ENCODE results near the gene CALCR. TPM values are rescaled to one million over a fixed set of nuclear protein-coding genes. Genes with fewer than 3 reads are reported as not detected.

The CALCR gene
- total RNA-seq, 2 experiments from 2014 or later: not detected

DNA sequence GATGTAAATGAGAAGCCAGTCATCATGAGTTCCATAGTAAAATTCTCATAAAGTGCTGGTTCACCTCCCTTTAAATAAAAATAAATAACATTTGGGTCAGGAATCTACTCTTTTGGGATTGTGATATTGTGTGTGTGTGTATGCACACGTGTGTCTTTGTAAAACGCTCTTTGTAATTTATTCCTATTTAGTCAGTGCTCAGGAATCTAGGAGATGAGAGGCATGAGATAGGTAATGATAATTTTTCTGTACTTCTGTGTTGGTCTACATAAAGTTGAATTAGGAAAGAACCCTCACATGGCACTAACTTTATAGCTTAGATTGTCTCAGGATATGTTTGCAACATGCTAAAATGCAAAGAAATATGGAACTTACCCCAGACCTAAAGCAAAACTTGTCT lies 4.9 kb upstream of the CALCR start:
- no peak overlapping the region for H3K27ac Mint-ChIP-seq
- intact Hi-C loops (cut with micrococcal nuclease): no loop called here

DNA sequence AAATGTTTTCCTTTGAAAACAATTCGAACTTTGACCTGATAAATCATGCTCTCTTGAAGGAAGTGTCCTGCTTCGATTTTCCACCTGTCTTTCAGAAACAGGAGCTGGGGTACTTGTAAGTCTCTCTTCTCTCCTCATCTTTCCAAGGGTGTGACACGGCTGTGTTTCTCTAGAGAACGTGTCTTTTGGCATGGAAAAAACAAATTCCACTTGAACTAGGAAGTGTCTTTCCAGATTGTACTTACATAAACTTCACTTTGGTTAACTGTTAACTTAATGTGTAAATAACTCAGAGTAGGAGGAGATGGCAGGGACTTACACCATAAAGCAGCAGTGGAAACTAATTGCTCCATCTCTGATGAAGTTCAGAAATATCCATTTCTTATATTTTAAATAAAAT lies 4.2 kb upstream of the CALCR start:
- ATAC-seq (no peak), DNase-seq (no peak)
- POLR2A ChIA-PET: no interaction called here
- H3K27ac Mint-ChIP-seq: no peak overlapping the region
- intact Hi-C loops (cut with micrococcal nuclease): no loop called here
- CTCF ChIA-PET: no interaction called here
- no peaks in the 10 kb centered on the region for H3K36me3 Mint-ChIP-seq (ENCODE audit: low read depth)
- no peak overlapping the region for H3K4me3 Mint-ChIP-seq
- H3K27me3 Mint-ChIP-seq: peaks cover 26% of the 10 kb centered on the region
- TF ChIP-seq CTCF (IDR thresholded peaks at IDR 0.05): no peak
- H3K4me1 Mint-ChIP-seq (ENCODE audit: low read depth): no peaks in the 10 kb centered on the region
- no peaks in the 10 kb centered on the region for H3K9me3 Mint-ChIP-seq

More for the DNA sequence above, 4.9 kb upstream of the CALCR start:
- ATAC-seq (no peak), DNase-seq (no peak)
- TF ChIP-seq CTCF (IDR thresholded peaks at IDR 0.05): no peak
- Mint-ChIP-seq H3K27me3 (peaks cover 21% of the 10 kb centered on the region), H3K4me1 (ENCODE audit: low read depth) (no peaks in the 10 kb centered on the region), H3K36me3 (ENCODE audit: low read depth) (no peaks in the 10 kb centered on the region), H3K9me3 (no peaks in the 10 kb centered on the region), H3K4me3 (no peak overlapping the region)
- CTCF ChIA-PET: no interaction called here
- POLR2A ChIA-PET: no interaction called here

DNA sequence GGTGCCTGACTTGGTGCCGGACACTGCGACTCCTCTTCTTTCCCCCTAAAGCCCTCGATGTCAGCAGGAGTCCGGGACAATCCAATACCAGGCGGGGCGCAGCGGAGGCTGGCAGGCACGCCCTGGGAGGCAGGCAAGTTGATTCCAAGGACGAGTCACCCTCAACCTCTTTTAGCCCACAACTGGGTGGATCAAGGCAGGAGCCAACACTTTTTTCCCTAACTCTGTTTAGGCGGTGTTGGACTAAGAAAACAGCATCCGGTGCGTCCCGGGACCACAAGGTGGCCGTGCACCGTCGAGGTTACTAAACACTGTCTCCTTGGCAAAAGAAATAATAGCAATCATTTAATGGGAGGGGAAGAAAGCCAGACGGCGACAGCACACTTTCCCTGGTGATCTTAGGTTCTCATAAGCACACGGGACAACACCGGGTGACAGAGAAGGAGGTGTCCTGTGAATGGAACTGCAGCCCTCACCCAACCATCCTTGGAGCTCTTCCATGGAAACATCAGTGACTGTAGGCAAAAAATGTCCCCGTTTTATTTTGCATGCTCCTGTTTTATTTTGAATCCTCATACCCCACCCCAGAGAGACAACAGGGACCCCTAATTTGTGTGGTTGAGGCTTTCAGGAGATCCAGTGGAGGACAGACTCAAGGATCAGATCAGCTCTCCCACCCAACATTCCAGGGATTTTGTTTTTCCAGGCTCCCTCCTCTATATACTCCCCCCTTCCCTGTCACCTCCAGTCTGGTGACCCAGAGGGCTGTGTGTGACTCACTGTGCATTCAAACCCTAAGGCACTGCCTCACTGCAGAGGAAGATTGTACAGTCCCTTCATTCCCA lies 1.3 kb upstream of the CALCR start:
- ATAC-seq: no peak
- H3K4me3 Mint-ChIP-seq: no peak overlapping the region
- TF ChIP-seq CTCF (IDR thresholded peaks at IDR 0.05): no peak
- no peaks in the 10 kb centered on the region for H3K36me3 Mint-ChIP-seq (ENCODE audit: low read depth)
- intact Hi-C loops (cut with micrococcal nuclease): no loop called here
- H3K27ac Mint-ChIP-seq: no peak overlapping the region
- no peak for DNase-seq
- ChIA-PET POLR2A (no interaction called here), CTCF (no interaction called here)
- no peaks in the 10 kb centered on the region for H3K9me3 Mint-ChIP-seq
- peaks cover 29% of the 10 kb centered on the region for H3K27me3 Mint-ChIP-seq
- no peaks in the 10 kb centered on the region for H3K4me1 Mint-ChIP-seq (ENCODE audit: low read depth)

DNA sequence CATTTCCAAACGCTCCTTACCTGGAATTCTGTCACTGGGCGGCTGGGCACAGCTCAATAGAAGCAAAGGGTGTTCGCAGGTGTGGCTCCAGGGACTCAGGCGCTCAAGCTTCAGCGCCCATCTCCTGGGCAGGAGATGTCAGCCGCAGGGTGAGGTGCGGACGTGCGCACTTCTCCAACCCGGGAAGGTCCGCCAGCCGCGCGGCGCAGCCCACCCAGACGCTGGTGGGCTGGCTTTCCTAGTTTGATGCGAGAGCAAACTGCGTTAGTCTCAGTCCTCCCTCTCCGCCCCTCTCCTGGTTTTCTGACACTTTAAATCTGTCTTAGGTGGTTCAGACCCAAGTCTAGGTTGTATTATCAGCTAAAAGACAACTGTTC lies 267 bp downstream of the CALCR start:
- no peak for TF ChIP-seq CTCF (IDR thresholded peaks at IDR 0.05)
- H3K36me3 Mint-ChIP-seq (ENCODE audit: low read depth): no peaks in the 10 kb centered on the region
- H3K27me3 Mint-ChIP-seq: peaks cover 31% of the 10 kb centered on the region
- no peak for DNase-seq
- no peak overlapping the region for H3K27ac Mint-ChIP-seq
- H3K4me3 Mint-ChIP-seq: no peak overlapping the region
- ChIA-PET CTCF (no interaction called here), POLR2A (interaction anchor here (0.5 kb wide), 1 partner anchor 526 kb away, joined by 3 read pairs; no protein-coding TSS in a partner anchor)
- ATAC-seq: no peak
- no peaks in the 10 kb centered on the region for H3K4me1 Mint-ChIP-seq (ENCODE audit: low read depth)
- no peaks in the 10 kb centered on the region for H3K9me3 Mint-ChIP-seq
- intact Hi-C loops (cut with micrococcal nuclease): no loop called here

- intact Hi-C loops (cut with micrococcal nuclease): no loop called here
- H3K27ac Mint-ChIP-seq: no peak overlapping the region
- DNase-seq (no peak), ATAC-seq (no peak)
- CTCF ChIA-PET: no interaction called here
- H3K4me3 Mint-ChIP-seq: no peak overlapping the region
- H3K4me1 Mint-ChIP-seq (ENCODE audit: low read depth): no peaks in the 10 kb centered on the region
- no peaks in the 10 kb centered on the region for H3K36me3 Mint-ChIP-seq (ENCODE audit: low read depth)
- POLR2A ChIA-PET: no interaction called here
- H3K9me3 Mint-ChIP-seq: no peaks in the 10 kb centered on the region
- TF ChIP-seq CTCF (IDR thresholded peaks at IDR 0.05): no peak
- H3K27me3 Mint-ChIP-seq: peaks cover 11% of the 10 kb centered on the region
These were observed 5.3 kb downstream of the CALCR start for GRCh38 chr7:93569189-93569588.
